Measurements from ENCODE around the gene TTC21A. TPM values are rescaled to one million over a fixed set of nuclear protein-coding genes. Genes with fewer than 3 reads are reported as not detected.

Gene TTC21A
- total RNA-seq, 1 experiment from 2014 or later = 1.7 TPM

DNA sequence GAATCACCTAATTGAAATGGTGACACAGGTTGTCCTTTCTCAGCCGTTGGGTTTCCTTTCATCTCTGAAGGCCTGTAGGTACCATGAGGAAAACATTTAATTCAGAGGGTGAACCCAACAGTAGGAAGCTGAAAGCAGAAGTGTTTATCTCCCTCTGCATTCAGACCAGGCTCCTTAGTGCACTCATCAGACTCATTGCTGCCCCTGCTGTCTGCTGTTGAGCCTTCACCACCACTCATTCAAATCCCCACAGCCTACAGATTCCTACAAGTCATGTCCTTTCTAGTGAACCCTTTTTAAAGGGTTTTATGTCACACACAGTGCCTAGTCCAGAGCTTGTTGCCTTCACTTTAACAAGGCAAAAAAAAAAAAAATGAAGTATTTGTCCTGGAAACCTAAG is 42.3 kb upstream of the TTC21A start:
- Histone ChIP-seq H3K79me1 (ENCODE audit: insufficient read depth, low read depth, low read length, poor library complexity, severe bottlenecking) (peaks cover 8% of the 10 kb centered on the region), H2BK20ac (ENCODE audit: low read depth, low read length, poor library complexity, severe bottlenecking) (no peak overlapping the region), H3K27me3 (ENCODE audit: insufficient read depth, low read length) (no peaks in the 10 kb centered on the region), H3K9ac (ENCODE audit: extremely low read depth, insufficient read length, low read length) (no peak overlapping the region), H3K27ac (ENCODE audit: insufficient read length, low read depth, low read length) (no peak overlapping the region), H2BK120ac (ENCODE audit: low read depth, low read length, poor library complexity, severe bottlenecking) (no peak overlapping the region), H4K20me1 (ENCODE audit: control insufficient read depth, insufficient read depth, insufficient read length) (no peaks in the 10 kb centered on the region), H2BK5ac (ENCODE audit: insufficient read length, low read length) (no peak overlapping the region), H4K8ac (replicated peaks; ENCODE audit: insufficient read length, low read depth, low read length) (no peak overlapping the region), H3K23me2 (ENCODE audit: insufficient read length, low read depth, low read length, poor library complexity, severe bottlenecking) (no peaks in the 10 kb centered on the region), H2AK5ac (ENCODE audit: insufficient read length, low read length) (no peak overlapping the region), H3K56ac (ENCODE audit: insufficient read length, low read depth, low read length) (no peak overlapping the region), H3K23ac (ENCODE audit: insufficient read length, low read depth, low read length) (no peak overlapping the region), H2AFZ (ENCODE audit: low read length) (no peak overlapping the region), H3K79me2 (ENCODE audit: insufficient read depth, low read length) (no peaks in the 10 kb centered on the region), H2BK15ac (ENCODE audit: low read depth, low read length) (no peak overlapping the region), H3K18ac (ENCODE audit: insufficient read length, low read depth, low read length) (no peak overlapping the region), H3K9me3 (ENCODE audit: control insufficient read depth, low read depth, low read length) (no peaks in the 10 kb centered on the region), H3K4me1 (ENCODE audit: insufficient read depth, low read length) (no peaks in the 10 kb centered on the region), H2BK12ac (ENCODE audit: insufficient read length, low read depth, low read length) (no peak overlapping the region), H3K14ac (ENCODE audit: insufficient read depth, low read length) (no peak overlapping the region), H4K91ac (ENCODE audit: insufficient read length, low read depth, low read length) (no peak overlapping the region), H4K5ac (ENCODE audit: insufficient read length, low read depth, low read length) (no peak overlapping the region), H3T11ph (ENCODE audit: low read length) (no peak overlapping the region), H3K4me2 (ENCODE audit: insufficient read depth, insufficient read length, low read length) (no peak overlapping the region), H3K4ac (ENCODE audit: low read depth, low read length) (no peak overlapping the region)
- peak; percentile 63 for DNase-seq
- WGBS (ENCODE audit: extremely low coverage, insufficient read length, low lambda C conversion rate) = no CpG with 5 or more reads among the region's 1 CpG
- no peak overlapping the region for H3K4me3 Mint-ChIP-seq
- peaks cover 3 to 24% (median 23%) of the 10 kb centered on the region in 3 experiments; a peak in 6 of 7 replicates for H3K36me3 Mint-ChIP-seq (ENCODE audit: insufficient read depth in 1 of 3, low read depth in 3 of 3)
- no peaks in the 10 kb centered on the region for H3K4me1 Mint-ChIP-seq
- TF ChIP-seq, protein P1, sequence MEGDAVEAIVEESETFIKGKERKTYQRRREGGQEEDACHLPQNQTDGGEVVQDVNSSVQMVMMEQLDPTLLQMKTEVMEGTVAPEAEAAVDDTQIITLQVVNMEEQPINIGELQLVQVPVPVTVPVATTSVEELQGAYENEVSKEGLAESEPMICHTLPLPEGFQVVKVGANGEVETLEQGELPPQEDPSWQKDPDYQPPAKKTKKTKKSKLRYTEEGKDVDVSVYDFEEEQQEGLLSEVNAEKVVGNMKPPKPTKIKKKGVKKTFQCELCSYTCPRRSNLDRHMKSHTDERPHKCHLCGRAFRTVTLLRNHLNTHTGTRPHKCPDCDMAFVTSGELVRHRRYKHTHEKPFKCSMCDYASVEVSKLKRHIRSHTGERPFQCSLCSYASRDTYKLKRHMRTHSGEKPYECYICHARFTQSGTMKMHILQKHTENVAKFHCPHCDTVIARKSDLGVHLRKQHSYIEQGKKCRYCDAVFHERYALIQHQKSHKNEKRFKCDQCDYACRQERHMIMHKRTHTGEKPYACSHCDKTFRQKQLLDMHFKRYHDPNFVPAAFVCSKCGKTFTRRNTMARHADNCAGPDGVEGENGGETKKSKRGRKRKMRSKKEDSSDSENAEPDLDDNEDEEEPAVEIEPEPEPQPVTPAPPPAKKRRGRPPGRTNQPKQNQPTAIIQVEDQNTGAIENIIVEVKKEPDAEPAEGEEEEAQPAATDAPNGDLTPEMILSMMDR (conservative IDR thresholded peaks at IDR 0.05) = peak; percentile 64
- no peaks in the 10 kb centered on the region for H3K27me3 Mint-ChIP-seq (ENCODE audit: low read depth)
- H3K9me3 Mint-ChIP-seq = no peaks in the 10 kb centered on the region
- no peak overlapping the region for H3K27ac Mint-ChIP-seq
